ENCODE measurements around the gene NCK1. TPM values are rescaled to one million over a fixed set of nuclear protein-coding genes. Genes with fewer than 3 reads are reported as not detected.

NCK1 gene
- total and polyA plus RNA-seq, 2 experiments from 2014 or later, result 28.4 to 28.7 TPM

DNA sequence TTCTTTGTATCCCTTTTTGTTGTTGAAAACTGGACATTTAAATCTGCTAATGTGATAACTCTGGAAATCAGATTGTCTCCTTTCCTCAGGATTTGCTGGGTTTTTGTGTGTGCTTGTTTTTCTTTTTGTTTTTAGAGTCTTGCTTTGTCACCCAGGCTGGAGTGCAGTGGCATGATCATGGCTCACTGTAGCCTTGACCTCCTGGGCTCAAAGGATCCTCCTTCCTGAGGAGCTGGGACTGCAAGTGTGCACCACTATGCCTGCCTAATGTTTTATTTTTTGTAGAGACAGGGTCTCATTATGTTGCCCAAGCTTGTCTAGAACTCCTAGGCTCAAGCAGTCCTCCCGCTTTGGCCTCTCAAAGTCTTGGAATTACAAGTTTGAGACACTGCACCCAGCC is 51.2 kb downstream of the NCK1 start (continued):
- TF ChIP-seq CTCF (conservative IDR thresholded peaks at IDR 0.05; ENCODE audit: low read depth in 2 of 2), result no peak
- no peak for TF ChIP-seq REST (IDR thresholded peaks at IDR 0.05; ENCODE audit: unreplicated experiment)
- no peak for TF ChIP-seq JUNB (IDR thresholded peaks at IDR 0.05; ENCODE audit: unreplicated experiment)
- TF ChIP-seq ZNF114 (CRISPR knock-in tag; IDR thresholded peaks at IDR 0.05), result no peak
- no peak for TF ChIP-seq EZH2 (IDR thresholded peaks at IDR 0.05; ENCODE audit: low read depth, unreplicated experiment)
- TF ChIP-seq, protein P1, sequence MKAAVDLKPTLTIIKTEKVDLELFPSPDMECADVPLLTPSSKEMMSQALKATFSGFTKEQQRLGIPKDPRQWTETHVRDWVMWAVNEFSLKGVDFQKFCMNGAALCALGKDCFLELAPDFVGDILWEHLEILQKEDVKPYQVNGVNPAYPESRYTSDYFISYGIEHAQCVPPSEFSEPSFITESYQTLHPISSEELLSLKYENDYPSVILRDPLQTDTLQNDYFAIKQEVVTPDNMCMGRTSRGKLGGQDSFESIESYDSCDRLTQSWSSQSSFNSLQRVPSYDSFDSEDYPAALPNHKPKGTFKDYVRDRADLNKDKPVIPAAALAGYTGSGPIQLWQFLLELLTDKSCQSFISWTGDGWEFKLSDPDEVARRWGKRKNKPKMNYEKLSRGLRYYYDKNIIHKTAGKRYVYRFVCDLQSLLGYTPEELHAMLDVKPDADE (IDR thresholded peaks at IDR 0.05), result no peak
- no peak for TF ChIP-seq ZNF331 (CRISPR knock-in tag; IDR thresholded peaks at IDR 0.05; ENCODE audit: low read depth)

DNA sequence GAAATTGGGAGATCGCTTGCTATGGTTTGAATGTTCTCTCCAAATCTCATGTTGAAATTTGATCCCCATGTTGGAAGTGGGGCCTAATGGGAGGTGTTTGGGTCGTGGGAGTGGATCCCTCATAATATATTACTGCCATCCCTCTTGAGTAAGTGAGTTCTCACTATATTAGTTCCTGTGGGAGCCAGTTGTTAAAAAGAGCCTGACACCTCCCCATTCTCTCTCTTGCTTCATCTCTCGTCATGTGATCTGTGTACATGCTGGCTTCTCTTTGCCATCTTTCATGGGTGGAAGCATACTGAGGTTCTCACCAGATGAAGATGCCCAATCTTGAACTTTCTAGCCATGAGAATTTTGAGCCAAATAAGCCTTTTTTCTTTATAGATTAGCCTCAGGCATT is 52.7 kb downstream of the NCK1 start:
- no peaks in the 10 kb centered on the region for H3K36me3 ChIP-seq (ENCODE audit: insufficient read depth)
- Mint-ChIP-seq H3K27me3 (ENCODE audit: insufficient read depth, low read depth, poor library complexity) (peaks cover 5% of the 10 kb centered on the region), H3K9me3 (no peaks in the 10 kb centered on the region), H3K36me3 (ENCODE audit: low read depth) (no peaks in the 10 kb centered on the region), H3K27ac (no peak overlapping the region), H3K4me1 (peaks cover 62% of the 10 kb centered on the region), H3K4me3 (no peak overlapping the region)
- DNase-seq (ENCODE audit: low spot score) (no peak), ATAC-seq (no peak)
- H3K4me2 ChIP-seq, result no peak overlapping the region
- no peak overlapping the region for H3K4me3 ChIP-seq
- no peak overlapping the region for H2AFZ ChIP-seq
- peaks cover 98% of the 10 kb centered on the region for H3K79me2 ChIP-seq (replicated peaks; ENCODE audit: insufficient read depth)
- H4K20me1 ChIP-seq (replicated peaks; ENCODE audit: insufficient read depth), result peaks cover 7% of the 10 kb centered on the region; the same call in 1 of the 2 replicates
- TF ChIP-seq REST (IDR thresholded peaks at IDR 0.05; ENCODE audit: unreplicated experiment) (no peak), CTCF (conservative IDR thresholded peaks at IDR 0.05; ENCODE audit: low read depth in 2 of 2) (no peak)
- H3K27me3 ChIP-seq (ENCODE audit: insufficient read depth), result no peaks in the 10 kb centered on the region
- H3K4me1 ChIP-seq (ENCODE audit: insufficient read depth), result peaks cover 27% of the 10 kb centered on the region
- H3K9me2 ChIP-seq (ENCODE audit: insufficient read depth), result no peaks in the 10 kb centered on the region
- no peaks in the 10 kb centered on the region for H3F3A ChIP-seq (replicated peaks; ENCODE audit: low read depth)
- H3K27ac ChIP-seq (ENCODE audit: low read depth), result no peak overlapping the region
